HG03066 (cell line): ENCODE results near the gene YY1.

Source experiments
- ATAC-seq: cut with Tn5 transposase; IDR thresholded peaks from one replicate; pipeline ENCODE4 v1.9.1; 2021; ENCODE audit warnings: low read depth; ENCODE audit not compliant: unreplicated experiment

The YY1 gene

GRCh38 chr14:100240668-100241032 lies 1.7 kb downstream of the YY1 start:
- ATAC-seq: no peak

- no peak for ATAC-seq
These were observed 2.3 kb downstream of the YY1 start for GRCh38 chr14:100241279-100241678.

- ATAC-seq: no peak
These were observed 4.1 kb downstream of the YY1 start for GRCh38 chr14:100243020-100243419.

GRCh38 chr14:100246809-100247428 lies 8.0 kb downstream of the YY1 start:
- ATAC-seq: no peak

- no peak for ATAC-seq
These were observed 12.0 kb downstream of the YY1 start for GRCh38 chr14:100250732-100251465.

GRCh38 chr14:100252684-100253083 lies 13.7 kb downstream of the YY1 start:
- ATAC-seq: no peak

GRCh38 chr14:100256339-100256895 lies 17.5 kb downstream of the YY1 start:
- peak; percentile 84 for ATAC-seq

GRCh38 chr14:100261621-100262020 lies 22.7 kb downstream of the YY1 start:
- no peak for ATAC-seq

- ATAC-seq: no peak
These were observed 23.6 kb downstream of the YY1 start for GRCh38 chr14:100262545-100262944.

GRCh38 chr14:100263141-100263540 lies 24.2 kb downstream of the YY1 start:
- ATAC-seq: no peak

- no peak for ATAC-seq
These were observed 29.0 kb downstream of the YY1 start for GRCh38 chr14:100267990-100268389.

GRCh38 chr14:100268591-100269207 lies 29.8 kb downstream of the YY1 start:
- ATAC-seq: no peak

- no peak for ATAC-seq
These were observed 32.4 kb downstream of the YY1 start for GRCh38 chr14:100271247-100271939.

- ATAC-seq: no peak
These were observed 35.3 kb downstream of the YY1 start for GRCh38 chr14:100274250-100274649.

GRCh38 chr14:100275214-100275613 lies 36.3 kb downstream of the YY1 start:
- no peak for ATAC-seq

- ATAC-seq: no peak
These were observed 39.8 kb downstream of the YY1 start for GRCh38 chr14:100278702-100279101.

GRCh38 chr14:100279133-100279532 lies 40.2 kb downstream of the YY1 start:
- ATAC-seq: no peak

- no peak for ATAC-seq
These were observed 40.6 kb downstream of the YY1 start for GRCh38 chr14:100279563-100279962.

- ATAC-seq: no peak
These were observed 42.5 kb downstream of the YY1 start for GRCh38 chr14:100281286-100282082.

GRCh38 chr14:100282083-100282350 lies 43.1 kb downstream of the YY1 start:
- no peak for ATAC-seq
